Upper lobe of left lung (tissue), 4 donors: ENCODE data around the gene ADGRD1.

Experiments used
- POLR2A ChIP-seq, 4 donors: fragments of 450-650 bp; IDR thresholded peaks; one replicate each; pipeline ENCODE4 v1.5.1; 2016 to 2017; ENCODE audit warnings: antibody characterized with exemption in 4 of 4, mild to moderate bottlenecking in 2 of 4
- POLR2AphosphoS5 ChIP-seq, 2 donors: sonication (generic); formaldehyde crosslinking; IDR thresholded peaks; one replicate each; pipeline ENCODE4 v1.5.1; 2017; ENCODE audit warnings: antibody characterized with exemption in 2 of 2
- TF ChIP-seq, protein P1 (sequence below), 6 experiments: fragments of 450-650 bp in 4 of 6; fragments of 200-600 bp in 2 of 6; sonication (generic) in 2 of 6; IDR thresholded peaks; one replicate each; pipeline ENCODE4 v1.5.1; 2016 to 2019; ENCODE audit warnings: antibody characterized with exemption in 6 of 6

- TF ChIP-seq POLR2A (IDR thresholded peaks at IDR 0.05) = no peak
- TF ChIP-seq, protein P1, sequence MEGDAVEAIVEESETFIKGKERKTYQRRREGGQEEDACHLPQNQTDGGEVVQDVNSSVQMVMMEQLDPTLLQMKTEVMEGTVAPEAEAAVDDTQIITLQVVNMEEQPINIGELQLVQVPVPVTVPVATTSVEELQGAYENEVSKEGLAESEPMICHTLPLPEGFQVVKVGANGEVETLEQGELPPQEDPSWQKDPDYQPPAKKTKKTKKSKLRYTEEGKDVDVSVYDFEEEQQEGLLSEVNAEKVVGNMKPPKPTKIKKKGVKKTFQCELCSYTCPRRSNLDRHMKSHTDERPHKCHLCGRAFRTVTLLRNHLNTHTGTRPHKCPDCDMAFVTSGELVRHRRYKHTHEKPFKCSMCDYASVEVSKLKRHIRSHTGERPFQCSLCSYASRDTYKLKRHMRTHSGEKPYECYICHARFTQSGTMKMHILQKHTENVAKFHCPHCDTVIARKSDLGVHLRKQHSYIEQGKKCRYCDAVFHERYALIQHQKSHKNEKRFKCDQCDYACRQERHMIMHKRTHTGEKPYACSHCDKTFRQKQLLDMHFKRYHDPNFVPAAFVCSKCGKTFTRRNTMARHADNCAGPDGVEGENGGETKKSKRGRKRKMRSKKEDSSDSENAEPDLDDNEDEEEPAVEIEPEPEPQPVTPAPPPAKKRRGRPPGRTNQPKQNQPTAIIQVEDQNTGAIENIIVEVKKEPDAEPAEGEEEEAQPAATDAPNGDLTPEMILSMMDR (IDR thresholded peaks at IDR 0.05) = no peak
- no peak for TF ChIP-seq POLR2AphosphoS5 (IDR thresholded peaks at IDR 0.05)
These were observed 36.1 kb upstream of the ADGRD1 start for GRCh38 chr12:130917607-130918006.
